Fibroblast of pulmonary artery (primary cell): Measurements from ENCODE around the gene MRPL37.

Experiments
- DNase-seq: peaks from one replicate; pipeline ENCODE4 v3.0.0-alpha.2; 2010; ENCODE audit warnings: low read depth
- H3K4me3 ChIP-seq: replicated peaks from 2 replicates; pipeline ENCODE4 v1.5.1; 2011; ENCODE audit warnings: low read depth, mild to moderate bottlenecking, control low read depth, low read length, moderate library complexity
- TF ChIP-seq, protein P1 (sequence below): IDR thresholded peaks from 2 replicates; pipeline ENCODE4 v1.5.1; 2011; ENCODE audit warnings: mild to moderate bottlenecking, control low read depth, low read length, inconsistent platforms; ENCODE audit errors: missing control alignments

Gene MRPL37

GRCh38 chr1:54224233-54224632 is 24.3 kb downstream of the MRPL37 start:
- DNase-seq, result no peak
- no peak overlapping the region for H3K4me3 ChIP-seq
- TF ChIP-seq, protein P1, sequence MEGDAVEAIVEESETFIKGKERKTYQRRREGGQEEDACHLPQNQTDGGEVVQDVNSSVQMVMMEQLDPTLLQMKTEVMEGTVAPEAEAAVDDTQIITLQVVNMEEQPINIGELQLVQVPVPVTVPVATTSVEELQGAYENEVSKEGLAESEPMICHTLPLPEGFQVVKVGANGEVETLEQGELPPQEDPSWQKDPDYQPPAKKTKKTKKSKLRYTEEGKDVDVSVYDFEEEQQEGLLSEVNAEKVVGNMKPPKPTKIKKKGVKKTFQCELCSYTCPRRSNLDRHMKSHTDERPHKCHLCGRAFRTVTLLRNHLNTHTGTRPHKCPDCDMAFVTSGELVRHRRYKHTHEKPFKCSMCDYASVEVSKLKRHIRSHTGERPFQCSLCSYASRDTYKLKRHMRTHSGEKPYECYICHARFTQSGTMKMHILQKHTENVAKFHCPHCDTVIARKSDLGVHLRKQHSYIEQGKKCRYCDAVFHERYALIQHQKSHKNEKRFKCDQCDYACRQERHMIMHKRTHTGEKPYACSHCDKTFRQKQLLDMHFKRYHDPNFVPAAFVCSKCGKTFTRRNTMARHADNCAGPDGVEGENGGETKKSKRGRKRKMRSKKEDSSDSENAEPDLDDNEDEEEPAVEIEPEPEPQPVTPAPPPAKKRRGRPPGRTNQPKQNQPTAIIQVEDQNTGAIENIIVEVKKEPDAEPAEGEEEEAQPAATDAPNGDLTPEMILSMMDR, result no peak

DNA sequence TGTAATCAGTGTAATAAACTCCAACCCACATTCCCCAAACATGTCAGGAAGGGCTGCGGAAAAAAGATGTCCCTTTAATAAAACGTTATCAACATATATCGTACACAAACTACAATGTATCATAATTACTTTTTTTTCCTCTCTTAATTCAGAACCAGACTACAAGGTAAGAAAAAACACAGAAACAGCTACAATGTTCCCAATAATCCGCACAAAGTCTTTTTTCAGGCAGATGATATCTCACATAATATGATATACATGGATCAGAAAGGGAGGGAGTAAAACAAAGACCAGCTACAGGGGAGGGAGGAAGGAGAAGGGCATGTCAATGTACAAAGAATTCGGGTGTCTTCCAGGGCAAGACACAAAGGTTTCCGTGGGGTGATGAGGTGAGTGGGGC is 25.4 kb downstream of the MRPL37 start:
- no peak for DNase-seq
- TF ChIP-seq, protein P1, result no peak
- no peak overlapping the region for H3K4me3 ChIP-seq

- DNase-seq, result no peak
- no peak overlapping the region for H3K4me3 ChIP-seq
- TF ChIP-seq, protein P1, result no peak
These were observed 26.1 kb downstream of the MRPL37 start for GRCh38 chr1:54225986-54226559.

- TF ChIP-seq, protein P1, result no peak
- peak; percentile 38 for DNase-seq
- H3K4me3 ChIP-seq, result no peak overlapping the region
These were observed 27.2 kb downstream of the MRPL37 start for GRCh38 chr1:54227091-54227602.

GRCh38 chr1:54227891-54228310 is 27.9 kb downstream of the MRPL37 start:
- no peak overlapping the region for H3K4me3 ChIP-seq
- TF ChIP-seq, protein P1, result no peak
- DNase-seq, result no peak

- no peak overlapping the region for H3K4me3 ChIP-seq
- TF ChIP-seq, protein P1, result no peak
- no peak for DNase-seq
These were observed 28.7 kb downstream of the MRPL37 start for GRCh38 chr1:54228638-54229079.
